Uterus (tissue), 4 donors: ENCODE results near the gene AMOTL1. TPM values are rescaled to one million over a fixed set of nuclear protein-coding genes. Genes with fewer than 3 reads are reported as not detected.

ENCODE experiments used
- DNase-seq, 2 donors: peaks; one replicate each; pipeline ENCODE4 v3.0.0-alpha.2; 2019 to 2020
- H3K27ac ChIP-seq, 2 donors: fragments of 200-600 bp; sonication (generic); 1 replicate in 1 of 2; 2 replicates in 1 of 2; pipeline ENCODE4 v1.5.1; 2016 to 2018
- H3K27me3 ChIP-seq, 2 donors: fragments of 200-600 bp; sonication (generic); one replicate each; pipeline ENCODE4 v1.5.1; 2018 to 2019; ENCODE audit warnings: control low read depth in 1 of 2
- H3K36me3 ChIP-seq, 2 donors: fragments of 200-600 bp; sonication (generic); one replicate each; pipeline ENCODE4 v1.5.1; 2019; ENCODE audit warnings: control low read depth in 1 of 2
- H3K4me1 ChIP-seq, 2 donors: fragments of 200-600 bp; sonication (generic); one replicate each; pipeline ENCODE4 v1.5.1; 2018 to 2019; ENCODE audit warnings: control low read depth in 1 of 2
- H3K4me3 ChIP-seq, 2 donors: fragments of 200-600 bp; sonication (generic); 1 replicate in 1 of 2; 2 replicates in 1 of 2; pipeline ENCODE4 v1.5.1; 2018 to 2019; ENCODE audit warnings: mild to moderate bottlenecking in 1 of 2
- H3K9me3 ChIP-seq, 2 donors: fragments of 200-600 bp; sonication (generic); one replicate each; pipeline ENCODE4 v1.5.1; 2019; ENCODE audit warnings: control low read depth in 1 of 2
- CTCF ChIP-seq, 4 experiments: fragments of 200-600 bp in 2 of 4; fragments of 450-650 bp in 2 of 4; sonication (generic) in 2 of 4; IDR thresholded peaks; one replicate each; pipeline ENCODE4 v1.5.1; 2016 to 2019; ENCODE audit warnings: antibody characterized with exemption in 4 of 4, mild to moderate bottlenecking in 2 of 4, moderate library complexity in 1 of 4
- POLR2A ChIP-seq, 2 donors: fragments of 450-650 bp; IDR thresholded peaks; one replicate each; pipeline ENCODE4 v1.6.1; 2016; ENCODE audit warnings: antibody characterized with exemption in 2 of 2, mild to moderate bottlenecking in 1 of 2, moderate library complexity in 1 of 2
- intact Hi-C: fragments of 100-400 bp; cut with DNase I; formaldehyde crosslinking; loops from one replicate; pipeline ENCODE4 v1.15.1; 2023; ENCODE audit warnings: low total_unique reads
- total RNA-seq, 4 donors: library from RNA; depleted of rRNA in 3 of 4; stranded (reverse); fragments of >200 nt in 3 of 4; gene quantifications; one replicate each; pipeline versions ENCODE4 v1.1.0 to v1.2.4, GENCODE V29; 2014 to 2023
- donor health status: DM: yes; HTN: yes; CAD: no.

The AMOTL1 gene
- total RNA-seq, 4 donors from 2014 or later, result 20.6 to 107 (median 41.5) TPM

GRCh38 chr11:94794287-94795168 lies 26.4 kb downstream of the AMOTL1 start:
- no peaks in the 10 kb centered on the region for H3K36me3 ChIP-seq
- no peaks in the 10 kb centered on the region for H3K27me3 ChIP-seq
- no peaks in the 10 kb centered on the region for H3K9me3 ChIP-seq
- TF ChIP-seq CTCF (IDR thresholded peaks at IDR 0.05) (no peak), POLR2A (IDR thresholded peaks at IDR 0.05) (no peak)
- DNase-seq, result peak; percentile 41 to 47
- intact Hi-C loops, result no loop called here
- H3K4me3 ChIP-seq, result no peak overlapping the region
- peak overlapping the region; percentile 54 to 72 for H3K27ac ChIP-seq
- peaks cover 3 to 13% of the 10 kb centered on the region in 2 donors for H3K4me1 ChIP-seq

GRCh38 chr11:94795476-94796189 lies 27.5 kb downstream of the AMOTL1 start:
- TF ChIP-seq POLR2A (IDR thresholded peaks at IDR 0.05) (no peak), CTCF (IDR thresholded peaks at IDR 0.05) (no peak)
- Histone ChIP-seq H3K9me3 (no peaks in the 10 kb centered on the region), H3K27me3 (no peaks in the 10 kb centered on the region), H3K4me1 (peaks cover 4 to 13% of the 10 kb centered on the region in 2 donors), H3K27ac (peak overlapping the region; percentile 54 to 72), H3K36me3 (no peaks in the 10 kb centered on the region), H3K4me3 (no peak overlapping the region)
- no peak for DNase-seq
- intact Hi-C loops, result no loop called here

GRCh38 chr11:94796190-94796580 lies 28.0 kb downstream of the AMOTL1 start:
- H3K27me3 ChIP-seq, result no peaks in the 10 kb centered on the region
- H3K4me3 ChIP-seq, result no peak overlapping the region
- H3K4me1 ChIP-seq, result peaks cover 9 to 13% of the 10 kb centered on the region in 2 donors
- no peaks in the 10 kb centered on the region for H3K9me3 ChIP-seq
- intact Hi-C loops, result no loop called here
- DNase-seq, result no peak
- TF ChIP-seq POLR2A (IDR thresholded peaks at IDR 0.05), result no peak
- TF ChIP-seq CTCF (IDR thresholded peaks at IDR 0.05), result no peak
- H3K36me3 ChIP-seq, result no peaks in the 10 kb centered on the region
- H3K27ac ChIP-seq, result no peak overlapping the region

GRCh38 chr11:94796863-94797262 lies 28.7 kb downstream of the AMOTL1 start:
- Histone ChIP-seq H3K4me3 (no peak overlapping the region), H3K27me3 (no peaks in the 10 kb centered on the region), H3K36me3 (no peaks in the 10 kb centered on the region), H3K4me1 (peaks cover 9 to 13% of the 10 kb centered on the region in 2 donors), H3K9me3 (no peaks in the 10 kb centered on the region), H3K27ac (no peak overlapping the region)
- no peak for TF ChIP-seq POLR2A (IDR thresholded peaks at IDR 0.05)
- no peak for TF ChIP-seq CTCF (IDR thresholded peaks at IDR 0.05)
- no peak for DNase-seq
- intact Hi-C loops, result no loop called here

GRCh38 chr11:94799726-94800125 lies 31.6 kb downstream of the AMOTL1 start:
- Histone ChIP-seq H3K27me3 (no peaks in the 10 kb centered on the region), H3K4me1 (peaks cover 0 to 6% of the 10 kb centered on the region in 2 donors), H3K27ac (peak overlapping the region; percentile 16 to 62), H3K36me3 (no peaks in the 10 kb centered on the region), H3K4me3 (no peak overlapping the region), H3K9me3 (no peaks in the 10 kb centered on the region)
- no peak for DNase-seq
- intact Hi-C loops, result no loop called here
- TF ChIP-seq CTCF (IDR thresholded peaks at IDR 0.05), result no peak
